CD4-positive, alpha-beta T cell treated with Interleukin-6 at 100 ng/mL for 8 hours (primary cell): Measurements from ENCODE around the gene ASH1L.
"Not testable (repeated sequence)": the region's sequence is repeated elsewhere in the genome, so short reads cannot be mapped to it uniquely, and the experiment has no call there.

Experiments
- DNase-seq: peaks from one replicate; pipeline ENCODE4 v3.0.0-alpha.2; 2020; ENCODE audit warnings: mixed read lengths, low spot score

ASH1L gene

GRCh38 chr1:155304558-155305063 is 258.0 kb downstream of the ASH1L start:
- DNase-seq: no peak

GRCh38 chr1:155301342-155301841 is 261.2 kb downstream of the ASH1L start, which contains the start of gene PKLR:
TSS of gene PKLR (minus strand) at chr1:155301438. CDS start at chr1:155301395, 43 bp downstream.
- DNase-seq: no peak

DNA sequence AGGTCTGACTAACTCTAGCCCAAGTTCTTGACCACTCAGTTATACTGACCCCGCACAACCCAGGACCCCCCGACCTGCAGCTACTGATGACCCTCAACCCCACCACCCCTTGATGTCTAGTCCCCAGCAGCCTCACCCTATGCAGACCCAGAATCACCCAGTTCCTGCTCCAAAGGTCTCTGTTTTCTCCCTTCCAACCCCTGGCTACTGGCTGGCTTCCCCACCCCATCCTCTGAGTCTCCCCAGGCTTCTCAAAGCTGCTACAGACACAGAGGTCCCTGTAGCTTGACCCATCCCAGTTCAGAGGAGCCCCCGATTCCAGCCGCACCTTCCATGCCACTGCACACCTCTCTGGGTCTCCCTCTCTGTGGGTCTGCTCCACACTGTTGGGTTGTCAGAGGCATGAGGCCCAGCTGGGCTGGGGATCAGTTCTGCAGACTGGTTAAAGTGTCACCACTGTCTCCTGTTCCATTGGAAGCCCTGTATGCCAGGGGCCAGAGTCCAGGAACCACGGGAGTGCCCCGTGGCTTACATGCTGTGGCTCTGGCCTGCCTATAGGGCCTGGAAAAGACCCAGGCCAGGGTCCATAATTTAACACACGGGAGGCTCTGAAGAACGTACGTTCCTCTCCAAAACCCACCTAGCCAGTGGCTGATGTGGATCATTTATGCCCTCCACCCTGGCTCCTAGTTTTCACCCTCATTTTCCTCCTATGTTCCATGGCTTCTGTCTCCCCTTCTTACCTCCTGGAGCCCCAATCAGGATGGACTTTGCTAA is 261.9 kb downstream of the ASH1L start:
- DNase-seq: no peak

GRCh38 chr1:155300024-155300423 is 262.6 kb downstream of the ASH1L start:
- DNase-seq: no peak

- no peak for DNase-seq
Observed at GRCh38 chr1:155297384-155297783, 265.2 kb downstream of the ASH1L start.

DNA sequence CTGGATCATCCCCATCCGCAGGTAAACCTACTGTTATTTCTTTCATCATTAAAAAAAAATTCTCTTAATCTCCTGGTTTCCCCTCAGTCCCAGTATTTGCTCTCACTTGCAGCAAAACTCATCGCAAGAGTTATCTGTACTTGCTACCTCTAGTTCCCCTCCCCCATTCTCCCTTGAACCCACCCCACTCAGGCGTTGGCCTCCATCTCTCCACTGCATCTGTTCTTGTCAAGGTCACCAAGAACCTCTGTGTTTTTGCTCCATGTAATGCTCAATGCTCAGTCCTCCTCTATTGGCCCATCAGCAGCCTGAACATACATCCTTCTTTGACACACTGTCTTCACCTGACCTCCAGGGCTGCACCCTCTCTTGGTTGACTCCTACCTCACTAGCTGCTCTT is 265.9 kb downstream of the ASH1L start:
- no peak for DNase-seq

GRCh38 chr1:155295942-155296267 is 266.7 kb downstream of the ASH1L start:
- DNase-seq: no peak

DNA sequence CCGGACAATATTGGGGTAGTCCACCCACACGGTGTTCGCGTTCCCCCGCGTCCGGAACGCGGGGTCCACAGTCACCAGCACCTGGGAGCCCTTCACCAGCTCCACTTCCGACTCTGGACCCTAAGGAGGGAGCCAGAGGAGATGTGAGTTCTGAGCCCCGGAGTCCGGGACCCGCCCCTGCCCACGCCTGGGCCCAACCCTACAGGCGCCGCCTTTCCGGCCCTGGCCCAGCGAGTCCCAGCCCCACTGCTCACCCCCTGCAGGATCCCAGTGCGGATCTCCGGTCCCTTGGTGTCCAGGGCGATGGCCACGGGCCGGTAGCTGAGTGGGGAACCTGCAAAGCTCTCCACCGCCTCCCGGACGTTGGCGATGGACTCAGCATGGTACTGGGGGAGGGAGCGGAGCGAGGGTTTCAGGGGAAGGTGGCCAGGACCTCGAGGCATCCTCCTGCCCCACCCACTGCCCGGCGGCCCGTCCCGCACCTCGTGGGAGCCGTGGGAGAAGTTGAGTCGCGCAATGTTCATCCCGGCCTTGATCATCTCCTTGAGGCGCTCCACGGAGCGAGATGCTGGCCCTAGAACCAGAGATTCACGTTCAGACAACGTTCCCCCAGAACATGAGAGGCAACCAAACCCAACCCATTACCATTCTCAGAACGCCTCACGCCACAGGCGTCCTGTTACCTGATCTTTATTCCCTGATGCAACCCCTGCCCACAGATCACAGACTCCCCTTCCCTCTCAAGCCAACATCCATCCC is 267.2 kb downstream of the ASH1L start:
- DNase-seq: no peak

- no peak for DNase-seq
Observed at GRCh38 chr1:155294520-155295182, 268.0 kb downstream of the ASH1L start.

DNA sequence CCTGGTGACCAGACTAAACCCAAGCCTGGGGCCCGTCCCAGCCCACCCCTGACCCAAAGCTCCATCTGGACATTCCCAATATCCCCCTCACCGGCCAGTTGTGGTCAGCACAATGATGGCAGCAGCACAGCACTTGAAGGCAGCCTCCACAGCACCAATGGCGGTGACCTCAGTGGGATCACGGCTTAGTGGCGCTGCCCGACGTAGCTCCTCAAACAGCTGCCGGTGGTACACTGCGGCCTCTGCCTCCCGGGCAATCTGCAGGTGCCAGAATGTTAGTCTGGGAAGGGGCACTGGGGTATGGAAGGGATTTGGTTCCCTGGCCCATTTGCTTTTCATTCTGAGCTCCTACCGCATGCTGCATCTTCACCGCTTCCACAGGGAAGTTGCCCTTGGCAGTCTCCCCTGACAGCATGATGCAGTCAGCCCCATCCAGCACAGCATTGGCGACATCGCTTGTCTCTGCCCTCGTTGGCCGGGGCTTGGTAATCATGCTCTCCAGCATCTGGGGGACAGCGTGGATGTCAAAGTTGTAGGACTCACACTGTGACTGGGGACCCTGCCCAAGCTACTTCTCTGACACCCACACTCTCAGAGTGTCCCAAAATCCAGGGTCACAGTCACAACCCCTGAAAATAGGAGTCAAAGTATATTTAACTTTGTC is 269.4 kb downstream of the ASH1L start:
- no peak for DNase-seq

DNA sequence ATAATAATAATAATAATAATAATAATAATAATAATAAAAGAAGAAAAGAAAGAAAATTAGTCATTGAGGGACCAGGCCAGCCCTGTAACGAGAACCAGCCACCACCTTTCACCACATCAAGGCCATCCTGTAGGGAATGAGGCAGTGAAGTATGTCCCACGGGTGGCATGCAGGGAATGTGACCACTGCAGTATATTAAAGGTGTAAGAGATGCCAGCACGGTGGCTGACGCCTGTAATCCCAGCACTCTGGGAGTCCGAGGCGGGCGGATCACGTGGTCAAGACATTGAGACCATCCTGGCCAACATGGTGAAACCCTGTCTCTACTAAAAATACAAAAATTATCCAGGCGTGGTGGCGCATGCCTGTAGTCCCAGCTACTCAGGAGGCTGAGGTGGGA is 271.6 kb downstream of the ASH1L start:
- not testable (repeated sequence) for DNase-seq

GRCh38 chr1:155287987-155288543 is 274.5 kb downstream of the ASH1L start:
- DNase-seq: no peak

GRCh38 chr1:155286544-155286943 is 276.1 kb downstream of the ASH1L start:
- DNase-seq: no peak

DNA sequence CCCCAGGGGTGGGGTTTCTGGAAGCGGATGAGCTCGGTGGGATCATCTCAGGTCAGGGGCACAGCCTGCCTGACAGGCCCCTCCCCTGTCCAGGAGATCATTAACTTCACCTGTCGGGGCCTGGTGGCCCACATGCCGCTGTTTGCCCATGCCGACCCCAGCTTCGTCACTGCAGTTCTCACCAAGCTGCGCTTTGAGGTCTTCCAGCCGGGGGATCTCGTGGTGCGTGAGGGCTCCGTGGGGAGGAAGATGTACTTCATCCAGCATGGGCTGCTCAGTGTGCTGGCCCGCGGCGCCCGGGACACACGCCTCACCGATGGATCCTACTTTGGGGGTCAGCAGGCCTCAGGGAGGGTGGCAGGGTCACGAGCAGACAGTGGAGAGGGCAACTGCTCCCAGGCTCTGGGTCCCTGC is 277.0 kb downstream of the ASH1L start:
- no peak for DNase-seq
